ENCODE results near the gene TTC3.
"Not testable (repeated sequence)": the region's sequence is repeated elsewhere in the genome, so short reads cannot be mapped to it uniquely, and the experiment has no call there.

TTC3 gene

GRCh38 chr21:37136744-37137143, 63.7 kb downstream of the TTC3 start:
- TF ChIP-seq POLR2AphosphoS5 (IDR thresholded peaks at IDR 0.05; ENCODE audit: low read depth, low read length) (no peak), TAF1 (IDR thresholded peaks at IDR 0.05; ENCODE audit: borderline replicate concordance, low read depth, low read length) (no peak), POLR2A (IDR thresholded peaks at IDR 0.05; ENCODE audit: low read depth, low read length) (no peak)
- no peak for DNase-seq (ENCODE audit: insufficient read length)
- no peak for FAIRE-seq

DNA sequence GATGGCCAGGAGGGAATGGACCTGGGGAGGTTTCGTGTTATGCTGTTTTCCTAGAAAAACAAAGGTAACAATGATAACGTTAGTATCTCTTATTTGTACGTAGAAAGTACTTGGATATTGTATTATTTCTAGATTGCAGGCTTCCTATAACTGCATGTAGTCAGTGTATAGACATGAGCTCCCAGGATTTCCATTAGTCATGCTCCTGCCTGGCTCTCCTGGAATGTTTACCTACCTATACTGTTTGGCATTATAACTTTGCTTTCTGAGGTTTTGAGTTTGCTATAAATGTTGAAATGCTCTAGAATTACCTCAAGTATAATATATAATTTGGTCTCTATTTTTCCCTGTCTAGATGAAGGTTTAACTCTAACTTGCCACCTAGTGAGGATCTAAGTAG, 66.1 kb downstream of the TTC3 start:
- DNase-seq (ENCODE audit: insufficient read length) (no peak), FAIRE-seq (no peak)
- TF ChIP-seq POLR2A (IDR thresholded peaks at IDR 0.05; ENCODE audit: low read depth, low read length) = no peak
- no peak for TF ChIP-seq POLR2AphosphoS5 (IDR thresholded peaks at IDR 0.05; ENCODE audit: low read depth, low read length)
- no peak for TF ChIP-seq TAF1 (IDR thresholded peaks at IDR 0.05; ENCODE audit: borderline replicate concordance, low read depth, low read length)

- no peak for TF ChIP-seq TAF1 (IDR thresholded peaks at IDR 0.05; ENCODE audit: borderline replicate concordance, low read depth, low read length)
- no peak for TF ChIP-seq POLR2AphosphoS5 (IDR thresholded peaks at IDR 0.05; ENCODE audit: low read depth, low read length)
- TF ChIP-seq POLR2A (IDR thresholded peaks at IDR 0.05; ENCODE audit: low read depth, low read length) = no peak
- DNase-seq (ENCODE audit: insufficient read length) (no peak), FAIRE-seq (no peak)
Measured at GRCh38 chr21:37139902-37140301, 66.8 kb downstream of the TTC3 start.

GRCh38 chr21:37143392-37143791, 70.3 kb downstream of the TTC3 start:
- not testable (repeated sequence) for FAIRE-seq; DNase-seq (ENCODE audit: insufficient read length)

- DNase-seq (ENCODE audit: insufficient read length) = no peak
- FAIRE-seq = peak; percentile 30
- TF ChIP-seq TAF1 (IDR thresholded peaks at IDR 0.05; ENCODE audit: borderline replicate concordance, low read depth, low read length) = no peak
- no peak for TF ChIP-seq POLR2A (IDR thresholded peaks at IDR 0.05; ENCODE audit: low read depth, low read length)
- no peak for TF ChIP-seq POLR2AphosphoS5 (IDR thresholded peaks at IDR 0.05; ENCODE audit: low read depth, low read length)
Measured at GRCh38 chr21:37145635-37146111, 72.6 kb downstream of the TTC3 start.

DNA sequence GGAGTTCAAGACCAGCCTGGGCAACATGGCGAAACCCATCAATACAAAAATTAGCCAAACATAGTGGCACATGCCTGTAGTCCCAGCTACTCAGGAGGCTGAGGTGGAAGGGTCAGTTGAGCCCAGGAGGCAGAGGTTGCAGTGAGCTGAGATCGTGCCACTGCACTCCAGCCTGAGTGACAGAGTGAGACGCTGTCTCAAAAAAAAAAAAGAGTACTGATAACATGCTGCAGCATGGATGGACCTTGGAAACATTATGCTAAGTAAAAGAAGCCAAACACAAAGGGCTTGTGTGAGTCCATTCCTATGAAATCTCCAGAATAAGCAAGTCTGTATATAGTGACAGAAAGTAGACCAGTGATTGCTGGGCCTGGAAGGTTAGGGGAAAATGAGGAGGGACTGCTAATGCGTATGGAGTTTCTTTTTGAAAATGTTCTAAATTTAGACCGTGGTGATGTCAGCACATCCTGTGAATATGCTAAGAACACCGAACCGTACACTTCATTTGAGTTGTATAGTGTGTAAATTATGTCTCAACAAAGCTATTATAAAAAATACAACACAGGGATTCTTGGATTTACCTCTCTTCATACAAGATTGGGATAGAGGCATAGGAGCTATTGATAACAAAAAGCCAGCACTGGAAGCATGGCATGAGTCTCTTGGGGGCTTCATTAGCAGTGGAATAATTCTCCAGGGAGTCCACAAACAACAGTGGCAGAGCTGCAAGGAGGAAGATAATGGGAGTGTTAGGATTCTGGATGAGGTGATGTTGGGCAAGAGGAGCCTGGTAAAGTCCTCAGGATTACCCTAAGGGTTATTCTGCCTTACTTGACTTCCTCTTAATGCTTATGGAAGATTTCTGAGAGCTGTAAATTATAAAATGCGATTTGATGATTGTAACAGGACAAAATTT, 73.5 kb downstream of the TTC3 start:
- peak; percentile 65 for FAIRE-seq
- TF ChIP-seq TAF1 (IDR thresholded peaks at IDR 0.05; ENCODE audit: borderline replicate concordance, low read depth, low read length) (no peak), POLR2A (IDR thresholded peaks at IDR 0.05; ENCODE audit: low read depth, low read length) (no peak), POLR2AphosphoS5 (IDR thresholded peaks at IDR 0.05; ENCODE audit: low read depth, low read length) (no peak)

DNA sequence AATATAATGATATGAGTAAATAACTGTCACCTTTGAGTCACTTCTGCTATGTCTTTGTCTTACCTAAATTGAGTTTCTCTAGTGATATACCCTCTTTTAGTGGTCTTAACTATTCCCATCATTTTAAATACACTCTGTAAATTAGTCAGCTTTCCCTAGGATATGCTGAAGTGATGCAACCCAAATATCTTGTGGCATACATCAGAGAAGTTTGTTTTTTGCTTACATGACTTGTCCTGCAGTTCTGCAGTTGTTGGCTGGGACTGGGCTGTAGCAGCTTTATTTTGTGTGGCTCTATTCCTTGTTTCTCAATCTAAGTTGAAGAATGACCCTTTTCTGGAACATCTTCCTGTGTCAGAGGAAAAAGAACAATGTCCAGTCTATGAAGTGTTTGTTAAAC, 76.4 kb downstream of the TTC3 start:
- no peak for DNase-seq (ENCODE audit: insufficient read length)
- FAIRE-seq = no peak
- TF ChIP-seq POLR2A (IDR thresholded peaks at IDR 0.05; ENCODE audit: low read depth, low read length) (no peak), POLR2AphosphoS5 (IDR thresholded peaks at IDR 0.05; ENCODE audit: low read depth, low read length) (no peak), TAF1 (IDR thresholded peaks at IDR 0.05; ENCODE audit: borderline replicate concordance, low read depth, low read length) (no peak)

More for the DNA sequence above, 73.5 kb downstream of the TTC3 start:
- no peak for DNase-seq (ENCODE audit: insufficient read length)

GRCh38 chr21:37153196-37153934, 80.3 kb downstream of the TTC3 start:
- no peak for TF ChIP-seq TAF1 (IDR thresholded peaks at IDR 0.05; ENCODE audit: borderline replicate concordance, low read depth, low read length)
- TF ChIP-seq POLR2A (IDR thresholded peaks at IDR 0.05; ENCODE audit: low read depth, low read length) = no peak
- TF ChIP-seq POLR2AphosphoS5 (IDR thresholded peaks at IDR 0.05; ENCODE audit: low read depth, low read length) = no peak
- DNase-seq (ENCODE audit: insufficient read length) (no peak), FAIRE-seq (no peak)

DNA sequence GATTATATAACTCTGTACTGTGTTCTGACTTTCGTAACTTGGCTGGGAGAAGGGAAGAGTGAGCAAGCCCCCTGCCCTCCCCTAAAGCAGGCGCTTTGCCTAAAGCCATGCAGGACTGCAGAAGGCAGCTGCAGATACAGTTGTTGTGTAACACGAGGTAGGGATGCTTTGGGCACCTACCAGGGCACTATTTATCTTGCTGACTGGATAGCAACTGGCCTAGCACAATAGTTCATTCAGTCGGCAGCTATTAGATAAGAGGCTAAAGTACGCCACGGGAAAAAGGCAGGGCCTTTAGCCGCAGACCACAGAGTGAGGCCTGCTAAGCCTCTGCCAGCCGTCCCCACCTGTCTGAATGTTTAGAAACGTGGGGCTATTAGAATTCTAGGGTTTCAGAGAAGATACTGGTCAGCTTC, 80.9 kb downstream of the TTC3 start:
- FAIRE-seq = no peak
- DNase-seq (ENCODE audit: insufficient read length) = no peak

DNA sequence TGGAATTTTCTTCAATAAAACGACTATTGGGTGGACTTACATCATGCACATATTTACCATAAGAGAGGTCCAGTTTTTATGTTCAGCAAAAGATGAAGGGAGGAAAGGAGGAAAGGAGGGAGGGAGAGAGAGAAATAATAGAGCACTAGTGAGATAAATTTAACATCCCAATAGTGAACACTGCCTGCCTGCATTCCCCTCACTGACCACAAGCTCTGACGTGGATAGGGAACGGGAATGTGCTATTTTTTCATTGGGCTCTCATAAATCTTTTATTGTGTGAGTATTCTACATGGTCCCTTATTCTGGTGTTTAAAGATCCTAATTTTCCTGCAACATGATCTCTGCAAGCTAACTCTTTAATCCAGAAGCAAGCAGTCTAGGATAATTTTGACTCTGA, 82.1 kb downstream of the TTC3 start:
- no peak for TF ChIP-seq TAF1 (IDR thresholded peaks at IDR 0.05; ENCODE audit: borderline replicate concordance, low read depth, low read length)
- no peak for TF ChIP-seq POLR2AphosphoS5 (IDR thresholded peaks at IDR 0.05; ENCODE audit: low read depth, low read length)
- no peak for TF ChIP-seq POLR2A (IDR thresholded peaks at IDR 0.05; ENCODE audit: low read depth, low read length)
- DNase-seq (ENCODE audit: insufficient read length) (no peak), FAIRE-seq (no peak)

More for the DNA sequence above, 80.9 kb downstream of the TTC3 start:
- TF ChIP-seq TAF1 (IDR thresholded peaks at IDR 0.05; ENCODE audit: borderline replicate concordance, low read depth, low read length) (no peak), POLR2AphosphoS5 (IDR thresholded peaks at IDR 0.05; ENCODE audit: low read depth, low read length) (no peak), POLR2A (IDR thresholded peaks at IDR 0.05; ENCODE audit: low read depth, low read length) (no peak)

DNA sequence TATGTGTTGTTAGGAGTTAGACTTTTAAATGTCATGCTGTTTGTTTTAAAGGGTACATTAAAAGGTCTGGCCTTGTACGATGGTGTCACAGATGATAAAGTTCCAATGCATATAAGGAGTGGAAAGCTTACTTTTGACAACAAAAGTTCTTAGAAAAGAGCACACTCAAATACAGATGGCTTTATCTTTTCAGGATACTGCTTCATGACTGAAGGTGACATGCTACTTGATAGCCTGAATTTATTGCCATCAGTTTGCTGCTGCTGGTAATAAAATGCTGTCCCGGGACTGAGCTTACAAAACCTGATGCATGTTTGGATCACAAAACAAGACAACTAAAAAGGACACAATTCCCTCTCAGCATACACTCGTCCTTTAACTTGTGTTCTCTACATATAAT, 84.9 kb downstream of the TTC3 start:
- TF ChIP-seq POLR2A (IDR thresholded peaks at IDR 0.05; ENCODE audit: low read depth, low read length) = no peak
- TF ChIP-seq TAF1 (IDR thresholded peaks at IDR 0.05; ENCODE audit: borderline replicate concordance, low read depth, low read length) = no peak
- TF ChIP-seq POLR2AphosphoS5 (IDR thresholded peaks at IDR 0.05; ENCODE audit: low read depth, low read length) = no peak
- FAIRE-seq (no peak), DNase-seq (ENCODE audit: insufficient read length) (no peak)
